ENCODE results near the gene TMEM208.

The TMEM208 gene

GRCh38 chr16:67252609-67253497, 25.9 kb downstream of the TMEM208 start:
- no peak for DNase-seq

DNA sequence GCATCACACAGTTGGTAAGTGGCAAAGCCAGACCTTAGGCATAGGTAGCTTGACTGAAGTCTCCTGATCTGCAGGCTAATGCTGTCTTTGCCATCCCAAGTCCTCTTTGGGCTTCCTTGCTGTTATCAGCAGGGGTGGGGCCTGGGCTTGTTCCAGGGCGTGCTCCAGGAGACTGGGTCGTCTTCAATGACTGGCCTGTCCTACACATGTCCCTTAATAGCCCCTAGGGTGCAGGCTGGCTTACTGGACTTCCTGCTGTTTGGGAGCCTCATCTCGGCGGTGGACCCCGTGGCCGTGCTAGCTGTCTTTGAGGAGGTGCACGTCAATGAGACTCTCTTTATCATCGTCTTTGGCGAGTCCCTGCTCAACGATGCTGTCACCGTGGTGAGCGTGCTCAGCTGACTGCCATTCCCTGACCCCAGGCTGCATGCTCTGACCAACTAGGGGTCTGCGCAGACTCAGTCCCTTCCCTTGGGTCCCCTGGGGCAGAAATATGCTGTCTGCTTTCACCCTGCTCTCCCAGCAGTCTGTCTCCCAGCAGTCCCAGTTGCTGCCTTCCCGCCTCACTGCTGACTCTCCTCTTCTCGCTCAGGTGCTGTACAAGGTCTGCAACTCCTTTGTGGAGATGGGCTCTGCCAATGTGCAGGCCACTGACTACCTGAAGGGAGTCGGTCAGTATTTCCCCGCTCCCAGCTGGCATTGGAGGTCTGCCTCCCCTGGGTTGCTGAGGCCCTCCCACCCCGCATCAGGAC, 28.0 kb downstream of the TMEM208 start:
- DNase-seq, result no peak

DNA sequence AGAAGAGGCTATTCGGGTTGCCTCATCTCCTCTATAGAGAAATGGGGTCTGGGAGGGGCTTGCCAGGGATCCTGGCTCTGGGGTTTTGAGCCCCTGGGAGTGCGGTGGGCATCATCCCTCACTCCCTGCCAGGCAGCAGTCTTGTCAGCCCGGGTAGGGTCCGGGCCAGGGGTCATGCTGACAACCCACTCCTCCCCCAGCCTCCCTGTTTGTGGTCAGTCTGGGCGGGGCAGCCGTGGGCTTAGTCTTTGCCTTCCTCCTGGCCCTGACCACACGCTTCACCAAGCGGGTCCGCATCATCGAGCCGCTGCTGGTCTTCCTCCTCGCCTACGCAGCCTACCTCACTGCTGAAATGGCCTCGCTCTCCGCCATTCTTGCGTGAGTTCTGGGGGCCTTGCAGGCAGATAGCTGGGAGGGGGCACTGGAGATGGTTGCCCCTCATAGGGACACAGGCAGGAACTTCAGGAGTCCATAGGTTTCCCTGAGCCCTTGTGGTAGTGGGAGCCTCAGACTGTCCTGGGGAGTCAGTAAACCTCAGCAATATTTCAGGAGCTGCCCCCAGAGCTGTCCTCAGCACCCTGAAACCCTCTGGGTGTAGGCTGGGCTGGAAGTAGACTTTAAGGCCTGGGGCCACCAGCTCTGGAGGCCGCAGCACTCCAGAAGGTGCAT, 28.8 kb downstream of the TMEM208 start:
- no peak for DNase-seq

GRCh38 chr16:67256701-67257230, 29.8 kb downstream of the TMEM208 start:
- no peak for DNase-seq

- DNase-seq, result no peak
Measured at GRCh38 chr16:67257486-67258160, 30.7 kb downstream of the TMEM208 start.

GRCh38 chr16:67258161-67258835, 31.4 kb downstream of the TMEM208 start:
- DNase-seq, result no peak

DNA sequence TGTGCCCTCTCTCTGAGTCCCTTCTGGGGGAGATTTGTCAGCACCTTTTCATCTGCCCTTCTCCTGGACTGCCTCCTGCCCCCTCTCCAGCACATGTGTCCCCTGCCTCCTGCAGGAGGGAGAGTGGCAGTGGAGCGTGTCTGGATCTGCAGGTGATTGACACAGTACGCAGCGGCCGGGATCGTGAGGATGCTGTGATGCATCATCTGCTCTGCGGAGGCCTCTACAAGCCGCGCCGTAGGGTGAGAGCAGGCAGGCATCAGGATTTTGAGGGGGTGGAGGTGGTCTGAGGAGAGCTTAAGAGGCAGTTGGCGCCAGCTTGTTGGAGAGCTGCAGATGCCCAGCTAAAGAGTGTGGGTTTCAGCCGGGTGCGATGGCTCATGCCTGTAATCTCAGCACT, 32.8 kb downstream of the TMEM208 start:
- DNase-seq, result no peak

DNA sequence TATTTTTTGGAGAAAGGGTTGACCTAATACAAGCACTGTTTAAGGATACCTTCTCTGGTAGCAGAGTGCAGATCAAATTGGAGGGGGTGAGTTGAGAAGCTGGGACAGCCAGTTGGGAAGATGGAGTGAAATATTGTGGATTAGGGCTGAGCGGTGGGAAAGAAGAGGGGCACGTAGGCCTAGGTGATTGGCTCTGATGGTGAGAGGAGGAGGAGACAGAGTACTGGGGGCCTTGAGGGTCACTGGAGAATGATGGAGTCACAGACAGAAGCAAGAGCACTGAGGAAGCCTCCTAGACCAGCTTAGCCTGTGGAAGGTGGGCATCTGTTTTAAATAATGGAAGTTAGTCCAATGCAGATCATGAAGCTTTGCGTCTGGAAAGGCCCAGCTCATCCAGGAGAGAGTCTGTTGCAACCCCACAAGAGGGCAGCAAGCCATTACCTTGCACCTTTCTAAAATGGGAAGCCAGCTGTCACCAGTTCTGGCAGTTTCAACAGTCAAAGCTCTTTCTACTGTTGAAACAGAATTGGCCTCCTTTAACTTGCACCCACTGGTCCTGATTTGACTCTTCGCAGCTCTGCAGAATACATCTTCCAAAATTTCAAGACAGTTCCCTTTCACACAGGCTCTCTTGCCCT, 33.6 kb downstream of the TMEM208 start:
- DNase-seq, result peak; percentile 34

DNA sequence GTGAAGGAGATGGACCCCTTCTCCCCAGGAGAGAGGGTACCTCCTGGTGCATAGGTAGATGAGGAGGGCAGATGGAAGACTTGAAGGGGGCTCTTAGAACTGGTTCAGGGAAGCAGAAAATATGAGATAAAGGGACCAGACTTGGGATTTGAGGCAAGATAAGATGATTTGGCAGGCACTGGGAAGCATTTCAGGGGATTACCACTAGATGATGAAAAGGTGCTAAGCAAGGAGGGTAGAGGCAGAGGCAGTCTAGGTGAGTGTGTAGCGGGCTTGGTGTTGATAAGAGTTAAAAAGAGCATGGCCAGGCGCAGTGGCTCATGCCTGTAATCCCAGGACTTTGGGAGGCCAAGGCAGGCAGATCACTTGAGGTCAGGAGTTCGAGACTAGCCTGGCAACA, 36.3 kb downstream of the TMEM208 start:
- DNase-seq, result no peak

DNA sequence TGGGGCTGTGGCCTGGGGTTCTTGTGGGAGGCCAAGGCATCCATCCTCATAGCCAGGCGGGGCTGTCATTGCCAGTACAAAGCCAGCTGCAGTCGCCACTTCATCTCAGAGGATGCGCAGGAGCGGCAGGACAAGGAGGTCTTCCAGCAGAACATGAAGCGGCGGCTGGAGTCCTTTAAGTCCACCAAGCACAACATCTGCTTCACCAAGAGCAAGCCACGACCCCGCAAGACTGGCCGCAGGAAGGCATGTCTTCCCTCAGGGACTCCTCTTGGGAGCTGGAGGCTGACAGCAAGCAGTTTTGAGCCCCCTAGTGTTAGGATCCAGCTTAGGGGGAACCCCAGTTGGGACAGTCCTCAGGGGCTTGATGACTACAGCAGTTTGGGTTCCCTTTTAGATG, 37.3 kb downstream of the TMEM208 start:
- DNase-seq, result no peak

DNA sequence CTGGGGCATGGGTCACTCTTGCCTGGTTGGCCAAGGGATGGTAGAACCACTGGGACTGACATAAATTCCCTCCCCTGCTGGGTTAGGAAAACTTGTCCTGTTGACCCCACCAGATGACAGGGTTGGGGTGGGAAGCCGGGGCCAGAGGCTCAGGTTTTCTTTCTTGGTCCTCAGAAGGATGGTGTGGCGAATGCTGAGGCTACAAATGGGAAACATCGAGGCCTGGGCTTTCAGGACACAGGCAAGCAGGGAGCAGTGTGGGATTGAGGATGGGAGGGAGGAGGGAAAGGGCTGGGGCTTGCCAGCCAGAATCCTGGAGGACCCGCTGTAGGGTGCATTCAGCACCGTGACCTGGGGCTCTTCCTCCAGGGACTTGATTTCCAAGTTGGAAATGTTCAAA, 37.9 kb downstream of the TMEM208 start:
- DNase-seq, result no peak

- no peak for DNase-seq
Measured at GRCh38 chr16:67265834-67266233, 38.9 kb downstream of the TMEM208 start.

- DNase-seq, result no peak
Measured at GRCh38 chr16:67268136-67268579, 41.2 kb downstream of the TMEM208 start.

DNA sequence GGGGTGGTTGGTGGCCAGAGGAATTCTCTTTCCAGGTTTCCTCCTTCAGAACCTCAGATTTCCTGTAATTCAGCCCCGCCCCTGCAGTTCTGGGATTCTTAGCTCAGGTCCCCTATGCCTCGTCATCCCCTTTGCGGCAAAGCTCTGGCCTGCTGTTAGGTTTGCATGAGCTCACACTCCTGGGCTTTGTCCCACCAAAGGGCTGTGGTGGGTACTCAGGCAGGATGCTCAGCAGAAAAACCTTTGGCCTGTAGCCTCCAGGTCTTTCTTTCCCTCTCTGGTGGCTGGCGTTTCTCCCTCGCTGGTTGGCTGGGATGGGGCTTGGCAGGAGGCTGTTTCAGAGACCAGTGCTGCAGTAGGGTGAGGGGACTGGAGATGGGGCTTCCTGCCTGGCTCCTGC, 42.8 kb downstream of the TMEM208 start:
- DNase-seq, result no peak

GRCh38 chr16:67270931-67271338, 44.0 kb downstream of the TMEM208 start:
- DNase-seq, result no peak

GRCh38 chr16:67271446-67271845, 44.5 kb downstream of the TMEM208 start:
- no peak for DNase-seq

GRCh38 chr16:67275321-67275720, 48.4 kb downstream of the TMEM208 start:
- no peak for DNase-seq

- peak; percentile 30 for DNase-seq
Measured at GRCh38 chr16:67277294-67277998, 50.5 kb downstream of the TMEM208 start.

DNA sequence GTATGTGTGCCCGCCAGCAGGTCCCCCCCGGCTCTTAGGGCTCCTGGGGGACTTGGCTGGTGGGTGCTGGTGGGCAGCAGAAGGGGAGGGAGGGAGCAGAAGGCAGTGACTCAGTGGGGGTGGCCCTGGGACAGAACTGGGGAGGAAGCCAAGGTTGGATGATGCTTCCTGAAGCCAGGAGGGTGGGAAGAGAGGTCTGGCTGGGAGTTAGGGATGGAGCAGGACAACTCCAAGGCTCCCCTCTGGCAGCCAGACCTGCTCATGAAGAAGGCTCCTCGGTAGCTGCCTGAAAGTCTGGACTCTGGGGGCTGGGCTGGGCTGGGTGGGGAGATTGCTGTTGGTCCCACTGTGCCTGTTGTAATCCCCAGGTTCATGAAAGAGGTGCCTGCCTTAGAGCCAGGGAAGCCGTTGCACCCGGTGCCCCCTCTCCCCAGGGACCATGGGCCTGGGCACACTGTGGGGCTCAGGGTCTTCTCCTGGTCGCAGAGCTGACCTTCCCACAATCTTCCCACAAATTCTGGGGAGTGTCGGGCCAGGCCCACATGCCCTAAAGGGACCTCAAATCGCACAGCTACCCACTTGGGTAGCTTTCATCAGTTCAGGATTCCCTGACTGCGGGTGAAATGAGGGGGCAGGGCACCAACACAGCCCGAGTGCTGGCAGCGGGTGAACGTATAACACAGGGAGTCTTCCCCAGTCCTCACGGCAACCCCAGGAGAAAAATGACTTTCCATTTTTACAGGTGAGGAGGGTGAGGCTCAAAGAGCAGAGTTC, 51.3 kb downstream of the TMEM208 start:
- DNase-seq, result no peak
